ENCODE data around the gene C3.
A peak's percentile ranks its signal among the peaks of the same experiment; 100 is the strongest.

The C3 gene

GRCh38 chr19:6744381-6745301 lies 24.2 kb upstream of the C3 start:
- DNase-seq (ENCODE audit: low read depth in 2 of 2), result no peak

GRCh38 chr19:6743714-6744380 lies 23.4 kb upstream of the C3 start:
- no peak for DNase-seq (ENCODE audit: low read depth in 2 of 2)

- no peak for DNase-seq (ENCODE audit: low read depth in 2 of 2)
These were observed 22.6 kb upstream of the C3 start for GRCh38 chr19:6743066-6743465.

GRCh38 chr19:6740589-6741343 lies 20.3 kb upstream of the C3 start:
- no peak for DNase-seq (ENCODE audit: low read depth in 2 of 2)

- DNase-seq (ENCODE audit: low read depth in 2 of 2), result no peak
These were observed 19.6 kb upstream of the C3 start for GRCh38 chr19:6739883-6740588.

- DNase-seq (ENCODE audit: low read depth in 2 of 2), result peak; percentile 61 to 78
These were observed 19.0 kb upstream of the C3 start, which contains the start of gene TRIP10 for GRCh38 chr19:6739390-6739882. TSS of gene TRIP10 (plus strand) at chr19:6739680. CDS start at chr19:6739762, 82 bp downstream.

GRCh38 chr19:6738787-6739389 lies 18.4 kb upstream of the C3 start:
- no peak for DNase-seq (ENCODE audit: low read depth in 2 of 2)

GRCh38 chr19:6737873-6738786 lies 17.7 kb upstream of the C3 start:
- peak in 1 of 2 donors; percentile 59 for DNase-seq (ENCODE audit: low read depth in 2 of 2)

GRCh38 chr19:6737284-6737872 lies 16.9 kb upstream of the C3 start, which contains the start of gene GPR108:
TSS of gene GPR108 (minus strand) at chr19:6737580. CDS start at chr19:6737576, 4 bp downstream.
- DNase-seq (ENCODE audit: low read depth in 2 of 2), result peak; percentile 97 to 98

- DNase-seq (ENCODE audit: low read depth in 2 of 2), result no peak
These were observed 16.4 kb upstream of the C3 start for GRCh38 chr19:6736917-6737283.

GRCh38 chr19:6736169-6736916 lies 15.9 kb upstream of the C3 start:
- DNase-seq (ENCODE audit: low read depth in 2 of 2), result peak in 1 of 2 donors; percentile 50

GRCh38 chr19:6735181-6735911 lies 14.9 kb upstream of the C3 start:
- no peak for DNase-seq (ENCODE audit: low read depth in 2 of 2)

- no peak for DNase-seq (ENCODE audit: low read depth in 2 of 2)
These were observed 13.7 kb upstream of the C3 start for GRCh38 chr19:6734096-6734696.

GRCh38 chr19:6733338-6734095 lies 13.1 kb upstream of the C3 start:
- no peak for DNase-seq (ENCODE audit: low read depth in 2 of 2)

GRCh38 chr19:6732803-6733337 lies 12.4 kb upstream of the C3 start:
- DNase-seq (ENCODE audit: low read depth in 2 of 2), result no peak

GRCh38 chr19:6731822-6732221 lies 11.4 kb upstream of the C3 start:
- no peak for DNase-seq (ENCODE audit: low read depth in 2 of 2)

Data from stimulated activated CD8-positive, alpha-beta memory T cell treated with anti-CD3 and anti-CD28 coated beads, Interleukin-2, amount 100 ng/mL, for 1 hour (primary cell).